ENCODE data around the gene RPTOR. TPM values are rescaled to one million over a fixed set of nuclear protein-coding genes. Genes with fewer than 3 reads are reported as not detected.

Gene RPTOR
- total and polyA plus RNA-seq, 2 donors (not counting 3 experiments of a cell fraction or from before 2014, with no cell fraction given), result 10.7 to 41.8 TPM

DNA sequence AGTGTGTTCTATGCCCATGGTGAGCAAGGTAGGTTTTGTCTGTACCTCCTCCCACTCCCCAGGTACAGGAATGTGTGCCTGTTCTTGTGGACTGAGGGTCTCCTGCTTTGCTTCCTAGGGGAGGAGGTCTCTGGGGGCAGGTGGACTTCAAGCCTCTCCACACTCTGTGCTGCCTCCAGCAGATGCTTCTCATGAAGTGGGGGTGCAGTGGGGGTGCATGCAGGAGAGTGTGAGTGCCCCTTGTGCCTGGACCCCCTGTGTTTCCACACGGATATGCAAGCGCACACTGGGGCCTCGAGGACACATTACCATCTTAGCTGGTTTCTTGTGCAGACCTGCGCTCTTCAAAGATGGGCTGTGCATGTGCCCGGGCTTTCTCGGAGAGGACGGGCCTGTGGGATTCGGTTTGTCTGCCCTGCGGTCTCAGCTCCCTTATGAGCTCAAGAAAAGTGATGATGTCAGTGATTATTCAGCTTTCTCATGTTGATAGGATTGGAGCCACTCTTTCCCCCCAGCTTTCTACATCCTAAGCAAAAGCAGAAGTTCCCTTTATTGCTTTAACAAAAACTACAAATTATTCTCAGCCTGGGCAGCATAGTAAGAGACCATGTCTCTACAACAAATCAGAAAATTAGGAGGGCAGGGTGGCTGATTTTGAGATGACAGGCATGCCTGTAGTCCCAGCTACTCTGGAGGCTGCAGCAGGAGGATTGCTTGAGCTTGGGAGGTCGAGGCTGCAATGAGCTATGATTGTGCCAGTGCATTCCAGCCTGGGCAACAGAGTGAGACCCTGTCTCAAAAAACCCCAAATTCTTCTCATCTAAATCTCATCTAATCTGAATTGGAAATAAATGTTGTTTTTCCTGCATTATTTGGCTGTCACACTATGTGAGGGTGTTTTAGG lies 86.8 kb downstream of the RPTOR start:
- Histone ChIP-seq H3K9me1 (replicated peaks; ENCODE audit: control insufficient read depth, extremely low read depth, insufficient read depth, low read length) (no peaks in the 10 kb centered on the region), H2AFZ (ENCODE audit: low read depth, low read length) (no peak overlapping the region), H3K27ac (ENCODE audit: insufficient read depth, low read depth, low read length) (no peak overlapping the region), H3K79me2 (ENCODE audit: control insufficient read depth, insufficient read depth, low read length) (peaks cover 21% of the 10 kb centered on the region), H3K9me3 (replicated peaks; ENCODE audit: control insufficient read depth, insufficient read depth, low read length) (no peaks in the 10 kb centered on the region), H3K4me2 (ENCODE audit: insufficient read depth, low read length) (no peak overlapping the region), H3K36me3 (ENCODE audit: control insufficient read depth in 2 of 2, extremely low read depth in 1 of 2, insufficient read depth in 2 of 2, low read length in 2 of 2) (peaks cover 0 to under 1% of the 10 kb centered on the region in 2 experiments), H3K4me1 (ENCODE audit: control insufficient read depth, extremely low read depth, insufficient read depth, low read length) (no peaks in the 10 kb centered on the region), H3K27me3 (ENCODE audit: control insufficient read depth in 2 of 2, insufficient read depth in 2 of 2, low read length in 2 of 2) (no peaks in the 10 kb centered on the region), H3K9ac (replicated peaks; ENCODE audit: extremely low read depth, insufficient read depth, low read length) (no peak overlapping the region), H4K20me1 (replicated peaks; ENCODE audit: control insufficient read depth, extremely low read depth, insufficient read depth, low read length) (no peaks in the 10 kb centered on the region), H3K4me3 (replicated peaks in 1 of 3; ENCODE audit: insufficient read depth in 1 of 3, low read depth in 1 of 3, low read length in 3 of 3) (no peak overlapping the region)
- DNase-seq (ENCODE audit: low read depth, low spot score) (no peak), FAIRE-seq (no peak)
- intact Hi-C loops (cut with micrococcal nuclease) (no loop called here), dilution Hi-C loops (cut with MboI; ENCODE audit: extremely low pct_ligation_motif_present, low sequenced_read_pairs) (no loop called here)
- ChIA-PET CTCF (interaction anchor here (1.0 to 1.3 kb wide), 2 partner anchors 10 to 13 kb away, joined by 3 read pairs; no protein-coding TSS in a partner anchor), POLR2A (no interaction called here)
- TF ChIP-seq, protein P1, sequence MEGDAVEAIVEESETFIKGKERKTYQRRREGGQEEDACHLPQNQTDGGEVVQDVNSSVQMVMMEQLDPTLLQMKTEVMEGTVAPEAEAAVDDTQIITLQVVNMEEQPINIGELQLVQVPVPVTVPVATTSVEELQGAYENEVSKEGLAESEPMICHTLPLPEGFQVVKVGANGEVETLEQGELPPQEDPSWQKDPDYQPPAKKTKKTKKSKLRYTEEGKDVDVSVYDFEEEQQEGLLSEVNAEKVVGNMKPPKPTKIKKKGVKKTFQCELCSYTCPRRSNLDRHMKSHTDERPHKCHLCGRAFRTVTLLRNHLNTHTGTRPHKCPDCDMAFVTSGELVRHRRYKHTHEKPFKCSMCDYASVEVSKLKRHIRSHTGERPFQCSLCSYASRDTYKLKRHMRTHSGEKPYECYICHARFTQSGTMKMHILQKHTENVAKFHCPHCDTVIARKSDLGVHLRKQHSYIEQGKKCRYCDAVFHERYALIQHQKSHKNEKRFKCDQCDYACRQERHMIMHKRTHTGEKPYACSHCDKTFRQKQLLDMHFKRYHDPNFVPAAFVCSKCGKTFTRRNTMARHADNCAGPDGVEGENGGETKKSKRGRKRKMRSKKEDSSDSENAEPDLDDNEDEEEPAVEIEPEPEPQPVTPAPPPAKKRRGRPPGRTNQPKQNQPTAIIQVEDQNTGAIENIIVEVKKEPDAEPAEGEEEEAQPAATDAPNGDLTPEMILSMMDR (IDR thresholded peaks at IDR 0.05; ENCODE audit: extremely low read depth in 1 of 2, insufficient read depth in 1 of 2, low read depth in 1 of 2, low read length in 2 of 2), result no peak
- no peak for TF ChIP-seq MAX (IDR thresholded peaks at IDR 0.05; ENCODE audit: insufficient read depth, insufficient read length)
- TF ChIP-seq GATA2 (IDR thresholded peaks at IDR 0.05; ENCODE audit: insufficient read depth, insufficient read length, low read depth, low read length), result no peak
- no peak for TF ChIP-seq POLR2A (IDR thresholded peaks at IDR 0.05; ENCODE audit: low read depth, low read length)
- TF ChIP-seq MYC (IDR thresholded peaks at IDR 0.05; ENCODE audit: low read depth, low read length), result no peak
- TF ChIP-seq JUN (IDR thresholded peaks at IDR 0.05; ENCODE audit: borderline replicate concordance, insufficient read depth, insufficient read length, low read depth), result no peak
- TF ChIP-seq FOS (IDR thresholded peaks at IDR 0.05; ENCODE audit: borderline replicate concordance, insufficient read depth, low read length), result no peak
- TF ChIP-seq EZH2 (IDR thresholded peaks at IDR 0.05; ENCODE audit: borderline replicate concordance, low read depth, low read length, severe bottlenecking), result no peak
- TF ChIP-seq POLR2AphosphoS5 (IDR thresholded peaks at IDR 0.05; ENCODE audit: insufficient read depth, low read depth, low read length), result no peak
- no TSS peak for BruUV-seq (replicated peaks)

All from endothelial cell of umbilical vein (primary cell).